Measurements from ENCODE around the gene CAMTA1.

DNA sequence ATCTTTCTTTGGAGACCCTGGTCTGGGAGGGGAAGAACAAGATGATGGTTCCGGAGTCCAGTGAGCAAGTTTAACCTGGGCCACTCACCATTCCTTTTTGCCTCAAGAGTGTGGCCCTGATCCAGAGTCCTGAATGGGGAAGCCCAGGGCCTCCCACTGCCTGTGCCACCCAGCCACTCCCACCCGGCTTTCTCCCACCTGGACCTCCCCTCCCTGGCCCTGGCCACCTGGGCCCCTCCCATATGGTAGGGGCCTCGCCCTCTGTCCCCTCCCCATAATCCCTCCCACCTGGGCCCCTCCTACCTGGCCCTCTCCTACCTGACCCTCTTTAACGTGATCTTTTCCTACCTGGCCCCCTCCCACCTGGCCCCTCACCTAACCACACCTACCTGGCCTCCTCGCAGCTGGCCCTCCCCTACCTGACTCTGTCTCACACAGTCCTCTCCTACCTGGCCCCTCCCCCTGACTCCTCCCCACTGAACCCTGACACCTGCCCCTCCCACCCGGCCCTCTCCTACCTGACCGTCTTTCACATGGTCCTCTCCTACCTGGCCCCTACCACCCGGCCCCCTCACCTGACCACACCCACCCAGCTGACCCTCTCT is 765.1 kb downstream of the CAMTA1 start:
- TF ChIP-seq POLR2A (IDR thresholded peaks at IDR 0.05; ENCODE audit: low read length) = no peak
- no peak for TF ChIP-seq GATA1 (IDR thresholded peaks at IDR 0.05; ENCODE audit: low read depth, low read length)

All from erythroblast (primary cell).